Breast epithelium (tissue), 3 donors: ENCODE results near the gene LUM.

Experiments used
- POLR2AphosphoS5 ChIP-seq, 3 donors: sonication (generic); formaldehyde crosslinking; IDR thresholded peaks; one replicate each; pipeline ENCODE4 v1.6.1; 2017; ENCODE audit warnings: antibody characterized with exemption in 3 of 3
- TF ChIP-seq, protein P1 (sequence below), 3 donors: fragments of 450-650 bp; IDR thresholded peaks; one replicate each; pipeline ENCODE4 v1.5.1; 2016 to 2017; ENCODE audit warnings: antibody characterized with exemption in 3 of 3, mild to moderate bottlenecking in 3 of 3, moderate library complexity in 3 of 3

DNA sequence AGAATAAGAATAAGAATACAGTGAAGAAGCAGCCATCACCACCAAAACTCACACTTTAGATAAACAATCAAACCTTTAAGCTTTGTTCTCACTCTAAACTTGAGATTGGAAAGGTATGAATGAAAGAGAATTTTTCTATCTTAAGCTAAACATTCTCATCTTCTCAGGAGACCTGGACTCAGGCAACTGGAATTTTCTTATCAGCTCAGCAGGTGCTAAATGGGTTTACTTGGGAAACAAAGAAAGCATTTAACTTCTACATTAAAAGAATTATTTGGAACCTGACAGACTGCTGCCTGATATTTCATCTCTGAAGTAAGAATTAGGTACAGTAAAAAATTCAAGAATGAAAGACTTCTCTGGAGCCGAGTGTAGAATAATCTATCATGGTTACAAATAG lies 32.8 kb downstream of the LUM start:
- TF ChIP-seq, protein P1, sequence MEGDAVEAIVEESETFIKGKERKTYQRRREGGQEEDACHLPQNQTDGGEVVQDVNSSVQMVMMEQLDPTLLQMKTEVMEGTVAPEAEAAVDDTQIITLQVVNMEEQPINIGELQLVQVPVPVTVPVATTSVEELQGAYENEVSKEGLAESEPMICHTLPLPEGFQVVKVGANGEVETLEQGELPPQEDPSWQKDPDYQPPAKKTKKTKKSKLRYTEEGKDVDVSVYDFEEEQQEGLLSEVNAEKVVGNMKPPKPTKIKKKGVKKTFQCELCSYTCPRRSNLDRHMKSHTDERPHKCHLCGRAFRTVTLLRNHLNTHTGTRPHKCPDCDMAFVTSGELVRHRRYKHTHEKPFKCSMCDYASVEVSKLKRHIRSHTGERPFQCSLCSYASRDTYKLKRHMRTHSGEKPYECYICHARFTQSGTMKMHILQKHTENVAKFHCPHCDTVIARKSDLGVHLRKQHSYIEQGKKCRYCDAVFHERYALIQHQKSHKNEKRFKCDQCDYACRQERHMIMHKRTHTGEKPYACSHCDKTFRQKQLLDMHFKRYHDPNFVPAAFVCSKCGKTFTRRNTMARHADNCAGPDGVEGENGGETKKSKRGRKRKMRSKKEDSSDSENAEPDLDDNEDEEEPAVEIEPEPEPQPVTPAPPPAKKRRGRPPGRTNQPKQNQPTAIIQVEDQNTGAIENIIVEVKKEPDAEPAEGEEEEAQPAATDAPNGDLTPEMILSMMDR (IDR thresholded peaks at IDR 0.05), result no peak
- TF ChIP-seq POLR2AphosphoS5 (IDR thresholded peaks at IDR 0.05), result no peak
